ENCODE measurements around the gene ZNF598. TPM values are rescaled to one million over a fixed set of nuclear protein-coding genes. Genes with fewer than 3 reads are reported as not detected.

The ZNF598 gene
- total and polyA plus RNA-seq, 2 of the 13 experiments (the other 11 are each of a cell fraction or from before 2014, with no cell fraction given): 13.5 to 14.2 TPM

GRCh38 chr16:2048116-2048543 is 38.5 kb upstream of the ZNF598 start (continued):
- TF ChIP-seq THRA (CRISPR knock-in tag; IDR thresholded peaks at IDR 0.05; ENCODE audit: borderline replicate concordance) (no peak), ZNF441 (CRISPR knock-in tag; IDR thresholded peaks at IDR 0.05; ENCODE audit: borderline replicate concordance) (no peak), ISX (CRISPR knock-in tag; conservative IDR thresholded peaks at IDR 0.05) (no peak), GLI4 (CRISPR knock-in tag; IDR thresholded peaks at IDR 0.05; ENCODE audit: borderline replicate concordance) (peak; percentile 81; the same call in 1 of the 2 replicates), ZNF629 (CRISPR knock-in tag; conservative IDR thresholded peaks at IDR 0.05) (no peak), ZFP91 (CRISPR knock-in tag; IDR thresholded peaks at IDR 0.05; ENCODE audit: borderline replicate concordance) (0 out of 2 replicates have a peak, but pooled peaks have one; percentile 5), ZNF24 (IDR thresholded peaks at IDR 0.05) (no peak), SP4 (CRISPR knock-in tag; IDR thresholded peaks at IDR 0.05) (no peak; the same call in 1 of the 2 replicates), NFYC (CRISPR knock-in tag; IDR thresholded peaks at IDR 0.05) (no peak), ZMAT3 (CRISPR knock-in tag; conservative IDR thresholded peaks at IDR 0.05) (no peak), POLR2AphosphoS5 (IDR thresholded peaks at IDR 0.05; ENCODE audit: low read depth, low read length) (no peak), ZNF44 (CRISPR knock-in tag; IDR thresholded peaks at IDR 0.05) (0 out of 2 replicates have a peak, but pooled peaks have one; percentile 65), SMC3 (IDR thresholded peaks at IDR 0.05; ENCODE audit: low read length) (no peak), PHB2 (IDR thresholded peaks at IDR 0.05; ENCODE audit: partially characterized antibody) (no peak), ZFY (CRISPR knock-in tag; IDR thresholded peaks at IDR 0.05) (peak; percentile 12; the same call in 1 of the 2 replicates), GATA4 (IDR thresholded peaks at IDR 0.05; ENCODE audit: borderline replicate concordance, low read depth) (no peak), MTF1 (CRISPR knock-in tag; IDR thresholded peaks at IDR 0.05) (no peak), CREB3 (CRISPR knock-in tag; IDR thresholded peaks at IDR 0.05) (no peak), IKZF4 (CRISPR knock-in tag; IDR thresholded peaks at IDR 0.05; ENCODE audit: borderline replicate concordance, low read depth, not compliant biosample characterization) (peak; percentile 13), PAX8 (CRISPR knock-in tag; IDR thresholded peaks at IDR 0.05; ENCODE audit: borderline replicate concordance) (no peak), NFRKB (IDR thresholded peaks at IDR 0.05) (no peak), ZSCAN30 (CRISPR knock-in tag; IDR thresholded peaks at IDR 0.05) (no peak), MATR3 (CRISPR knock-in tag; IDR thresholded peaks at IDR 0.05) (no peak)
- TF ChIP-seq, protein P1, sequence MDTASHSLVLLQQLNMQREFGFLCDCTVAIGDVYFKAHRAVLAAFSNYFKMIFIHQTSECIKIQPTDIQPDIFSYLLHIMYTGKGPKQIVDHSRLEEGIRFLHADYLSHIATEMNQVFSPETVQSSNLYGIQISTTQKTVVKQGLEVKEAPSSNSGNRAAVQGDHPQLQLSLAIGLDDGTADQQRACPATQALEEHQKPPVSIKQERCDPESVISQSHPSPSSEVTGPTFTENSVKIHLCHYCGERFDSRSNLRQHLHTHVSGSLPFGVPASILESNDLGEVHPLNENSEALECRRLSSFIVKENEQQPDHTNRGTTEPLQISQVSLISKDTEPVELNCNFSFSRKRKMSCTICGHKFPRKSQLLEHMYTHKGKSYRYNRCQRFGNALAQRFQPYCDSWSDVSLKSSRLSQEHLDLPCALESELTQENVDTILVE (CRISPR knock-in tag; IDR thresholded peaks at IDR 0.05): no peak
- TF ChIP-seq, protein P2, sequence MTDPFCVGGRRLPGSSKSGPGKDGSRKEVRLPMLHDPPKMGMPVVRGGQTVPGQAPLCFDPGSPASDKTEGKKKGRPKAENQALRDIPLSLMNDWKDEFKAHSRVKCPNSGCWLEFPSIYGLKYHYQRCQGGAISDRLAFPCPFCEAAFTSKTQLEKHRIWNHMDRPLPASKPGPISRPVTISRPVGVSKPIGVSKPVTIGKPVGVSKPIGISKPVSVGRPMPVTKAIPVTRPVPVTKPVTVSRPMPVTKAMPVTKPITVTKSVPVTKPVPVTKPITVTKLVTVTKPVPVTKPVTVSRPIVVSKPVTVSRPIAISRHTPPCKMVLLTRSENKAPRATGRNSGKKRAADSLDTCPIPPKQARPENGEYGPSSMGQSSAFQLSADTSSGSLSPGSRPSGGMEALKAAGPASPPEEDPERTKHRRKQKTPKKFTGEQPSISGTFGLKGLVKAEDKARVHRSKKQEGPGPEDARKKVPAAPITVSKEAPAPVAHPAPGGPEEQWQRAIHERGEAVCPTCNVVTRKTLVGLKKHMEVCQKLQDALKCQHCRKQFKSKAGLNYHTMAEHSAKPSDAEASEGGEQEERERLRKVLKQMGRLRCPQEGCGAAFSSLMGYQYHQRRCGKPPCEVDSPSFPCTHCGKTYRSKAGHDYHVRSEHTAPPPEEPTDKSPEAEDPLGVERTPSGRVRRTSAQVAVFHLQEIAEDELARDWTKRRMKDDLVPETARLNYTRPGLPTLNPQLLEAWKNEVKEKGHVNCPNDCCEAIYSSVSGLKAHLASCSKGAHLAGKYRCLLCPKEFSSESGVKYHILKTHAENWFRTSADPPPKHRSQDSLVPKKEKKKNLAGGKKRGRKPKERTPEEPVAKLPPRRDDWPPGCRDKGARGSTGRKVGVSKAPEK (CRISPR knock-in tag; IDR thresholded peaks at IDR 0.05; ENCODE audit: borderline replicate concordance): no peak

Measured in HepG2 (cell line).